ENCODE measurements around the gene CDH4. TPM values are rescaled to one million over a fixed set of nuclear protein-coding genes. Genes with fewer than 3 reads are reported as not detected.

The CDH4 gene
- total and polyA plus RNA-seq, 2 donors (not counting 3 experiments of a cell fraction or from before 2014, with no cell fraction given) = 0.17 to 0.51 TPM

- FAIRE-seq (peak; percentile 56), DNase-seq (ENCODE audit: low read depth, low spot score) (no peak)
- intact Hi-C loops (cut with micrococcal nuclease) = loop anchor here (2.0 kb wide), 1 partner anchor 1206 kb away; no protein-coding TSS in a partner anchor
- no peaks in the 10 kb centered on the region for H3K9me3 ChIP-seq (replicated peaks; ENCODE audit: control insufficient read depth, insufficient read depth, low read length)
- ChIA-PET POLR2A (no interaction called here), CTCF (interaction anchor here (1.5 kb wide), 2 partner anchors 9 to 1206 kb away, joined by 4 read pairs; no protein-coding TSS in a partner anchor)
- H4K20me1 ChIP-seq (replicated peaks; ENCODE audit: control insufficient read depth, extremely low read depth, insufficient read depth, low read length) = no peaks in the 10 kb centered on the region
- H3K79me2 ChIP-seq (ENCODE audit: control insufficient read depth, insufficient read depth, low read length) = no peaks in the 10 kb centered on the region
- no peaks in the 10 kb centered on the region for H3K36me3 ChIP-seq (ENCODE audit: control insufficient read depth in 2 of 2, extremely low read depth in 1 of 2, insufficient read depth in 2 of 2, low read length in 2 of 2)
- dilution Hi-C loops (cut with MboI; ENCODE audit: extremely low pct_ligation_motif_present, low sequenced_read_pairs) = no loop called here
- H3K9me1 ChIP-seq (replicated peaks; ENCODE audit: control insufficient read depth, extremely low read depth, insufficient read depth, low read length) = no peaks in the 10 kb centered on the region
- no peak overlapping the region for H3K4me2 ChIP-seq (ENCODE audit: insufficient read depth, low read length)
- H3K27ac ChIP-seq (ENCODE audit: insufficient read depth, low read depth, low read length) = no peak overlapping the region
- no peaks in the 10 kb centered on the region for H3K4me1 ChIP-seq (ENCODE audit: control insufficient read depth, extremely low read depth, insufficient read depth, low read length)
- H3K4me3 ChIP-seq (replicated peaks in 1 of 3; ENCODE audit: insufficient read depth in 1 of 3, low read depth in 1 of 3, low read length in 3 of 3) = no peak overlapping the region
- H3K9ac ChIP-seq (replicated peaks; ENCODE audit: extremely low read depth, insufficient read depth, low read length) = no peak overlapping the region
- H2AFZ ChIP-seq (ENCODE audit: low read depth, low read length) = no peak overlapping the region
- TF ChIP-seq MAX (IDR thresholded peaks at IDR 0.05; ENCODE audit: insufficient read depth, insufficient read length) (no peak), MYC (IDR thresholded peaks at IDR 0.05; ENCODE audit: low read depth, low read length) (no peak), JUN (IDR thresholded peaks at IDR 0.05; ENCODE audit: borderline replicate concordance, insufficient read depth, insufficient read length, low read depth) (no peak), POLR2AphosphoS5 (IDR thresholded peaks at IDR 0.05; ENCODE audit: insufficient read depth, low read depth, low read length) (no peak), FOS (IDR thresholded peaks at IDR 0.05; ENCODE audit: borderline replicate concordance, insufficient read depth, low read length) (no peak), GATA2 (IDR thresholded peaks at IDR 0.05; ENCODE audit: insufficient read depth, insufficient read length, low read depth, low read length) (no peak), CTCF (IDR thresholded peaks at IDR 0.05; ENCODE audit: extremely low read depth in 1 of 2, insufficient read depth in 1 of 2, low read depth in 1 of 2, low read length in 2 of 2) (peak; percentile 60 to 64), POLR2A (IDR thresholded peaks at IDR 0.05; ENCODE audit: low read depth, low read length) (no peak)
- BruUV-seq (replicated peaks) = no TSS peak
- no peaks in the 10 kb centered on the region for H3K27me3 ChIP-seq (ENCODE audit: control insufficient read depth in 2 of 2, insufficient read depth in 2 of 2, low read length in 2 of 2)
Measured at GRCh38 chr20:61263084-61263695, 11.1 kb downstream of the CDH4 start.

All from endothelial cell of umbilical vein (primary cell).